Stimulated activated CD4-positive, alpha-beta T cell treated with anti-CD3 and anti-CD28 coated beads, TNF-alpha, amount 100 ng/mL, for 24 hours (primary cell): ENCODE data around the gene TRIM42.

Experiments used
- DNase-seq, 3 experiments: peaks; one replicate each; pipeline ENCODE4 v3.0.0-alpha.2; 2020; ENCODE audit warnings: low read depth in 3 of 3

TRIM42 gene

DNA sequence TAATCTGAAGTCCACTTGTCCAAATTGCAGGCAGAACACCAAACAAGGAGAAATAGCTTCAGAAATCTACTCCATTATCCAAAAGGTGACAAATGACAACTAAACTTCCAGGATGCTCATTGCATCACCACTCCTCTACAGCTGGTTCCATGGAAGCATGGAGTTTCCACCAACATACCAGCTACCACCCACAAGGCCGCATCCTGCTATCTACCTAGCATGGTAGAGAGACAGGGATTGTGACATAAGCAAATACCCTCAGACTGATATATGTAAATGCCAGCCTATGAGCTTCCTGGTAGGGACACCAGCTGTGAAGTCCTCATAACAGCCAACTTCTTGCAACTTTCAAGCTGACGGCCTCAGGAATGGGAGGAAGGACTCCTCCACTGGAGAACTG lies at the start of gene TRIM42:
Gene TRIM42, plus strand, starts transcription at position 301 of the 400 bp plus-strand sequence. CDS start 166 bp downstream, outside the sequence.
- DNase-seq: no peak

DNA sequence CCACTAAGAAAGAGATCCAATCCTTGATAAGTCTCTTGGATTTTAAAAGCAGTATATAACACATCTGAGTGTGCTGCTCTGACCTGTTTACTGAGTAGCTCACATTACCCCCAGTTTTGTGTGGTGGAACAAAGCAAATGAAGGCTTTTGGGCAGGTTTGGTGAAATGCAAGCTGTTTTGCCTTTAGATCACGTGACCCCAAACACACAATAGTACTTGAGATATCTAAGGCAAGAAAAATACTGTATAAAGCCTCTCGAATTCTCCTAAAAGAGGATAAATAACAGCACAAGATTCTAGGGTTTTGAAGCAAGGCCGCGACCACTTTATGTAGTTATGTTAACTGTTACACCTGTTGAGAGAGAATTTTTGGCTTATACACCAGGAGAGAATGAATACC lies 49.3 kb upstream of the TRIM42 start:
- DNase-seq: no peak

DNA sequence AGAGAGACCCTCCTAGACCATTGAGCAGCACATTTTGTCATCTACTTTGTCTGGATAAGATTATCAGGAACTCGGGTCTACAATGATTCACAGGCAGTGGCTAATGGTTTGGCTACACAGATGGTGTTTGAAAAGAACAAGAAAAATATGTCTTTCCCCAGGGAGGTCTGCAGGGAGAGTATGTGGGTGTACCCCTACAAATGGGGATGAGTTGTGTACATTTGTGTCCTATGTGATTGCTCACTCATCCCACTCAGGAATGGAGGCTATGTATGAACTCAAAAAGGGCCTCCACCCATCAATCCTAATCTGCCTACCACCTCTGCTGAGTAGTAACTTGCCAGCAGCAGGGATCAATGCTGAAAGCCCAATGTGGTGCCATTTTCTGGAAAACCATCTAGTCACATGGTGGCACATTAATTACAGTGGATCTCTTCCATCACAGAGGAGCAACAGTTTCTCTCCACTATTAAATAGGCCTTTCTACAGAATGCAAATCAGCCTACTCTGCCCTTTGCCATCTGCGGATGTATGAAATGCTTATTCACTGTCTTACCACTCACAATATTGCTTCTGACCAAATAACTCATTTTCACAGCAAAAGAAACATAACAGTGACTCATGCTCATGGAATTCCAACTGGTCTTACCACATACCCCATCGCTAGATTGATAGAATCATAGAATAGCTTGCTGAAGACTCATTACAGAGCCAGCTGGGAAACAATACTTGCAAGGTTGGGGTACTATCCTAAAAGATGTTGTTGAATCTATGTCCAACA lies 48.3 kb upstream of the TRIM42 start:
- no peak for DNase-seq

DNA sequence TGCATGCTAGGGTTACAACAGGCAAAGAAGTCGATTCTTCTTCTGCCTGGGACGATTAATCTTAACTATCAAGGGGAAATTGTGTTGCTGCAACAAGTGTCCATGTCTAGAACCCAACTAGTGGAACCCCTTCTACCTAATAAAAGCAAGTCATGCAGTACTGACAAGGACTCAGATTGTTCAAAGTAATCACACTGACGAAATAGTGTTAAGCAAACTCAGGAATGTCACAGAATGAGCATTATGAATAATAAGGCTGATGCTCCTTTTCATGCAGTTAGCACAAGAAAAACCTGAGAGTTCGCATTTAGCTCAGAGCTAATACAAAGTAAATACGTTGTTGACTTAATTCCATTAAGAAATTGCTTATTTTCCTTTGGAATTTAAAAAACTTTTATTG lies 47.5 kb upstream of the TRIM42 start:
- DNase-seq: no peak

DNA sequence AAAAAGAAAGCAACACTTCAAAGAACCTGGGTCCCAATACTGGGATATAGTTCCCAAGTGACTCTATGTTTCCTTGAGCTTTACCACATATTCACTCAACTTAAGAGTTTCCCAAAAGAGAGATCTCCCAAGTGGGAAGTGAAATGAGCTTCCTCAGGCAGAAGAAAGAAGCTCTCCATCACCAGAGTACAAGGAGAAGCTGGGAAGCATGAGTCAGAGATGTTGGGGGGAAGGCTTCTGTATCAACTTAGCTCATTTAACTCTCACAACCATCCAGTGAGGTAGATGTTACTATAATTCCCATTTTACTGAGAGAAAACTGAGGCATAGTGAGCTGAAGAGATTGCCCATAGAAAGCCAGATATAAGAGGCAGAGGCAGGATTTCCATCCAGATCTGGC lies 47.0 kb upstream of the TRIM42 start:
- DNase-seq: no peak

DNA sequence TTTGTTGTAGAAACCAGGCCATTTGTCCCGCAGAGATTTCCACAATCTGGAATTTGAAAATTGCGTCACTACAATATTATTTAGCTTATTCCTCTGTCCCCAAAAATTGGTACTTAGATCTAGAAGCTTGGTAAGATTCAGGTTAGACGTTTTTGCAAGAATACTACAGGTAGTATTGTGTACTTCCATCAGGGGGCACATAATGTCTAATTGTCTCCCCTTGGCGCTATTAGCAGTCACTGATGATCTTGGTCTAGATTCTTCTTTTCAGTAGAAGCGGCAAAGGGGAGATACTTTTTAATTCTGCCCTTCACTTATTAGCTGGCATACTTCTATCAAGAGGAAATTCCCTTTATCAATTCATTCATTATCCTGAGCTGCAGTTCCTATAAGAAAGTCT lies 42.6 kb upstream of the TRIM42 start:
- DNase-seq: no peak

DNA sequence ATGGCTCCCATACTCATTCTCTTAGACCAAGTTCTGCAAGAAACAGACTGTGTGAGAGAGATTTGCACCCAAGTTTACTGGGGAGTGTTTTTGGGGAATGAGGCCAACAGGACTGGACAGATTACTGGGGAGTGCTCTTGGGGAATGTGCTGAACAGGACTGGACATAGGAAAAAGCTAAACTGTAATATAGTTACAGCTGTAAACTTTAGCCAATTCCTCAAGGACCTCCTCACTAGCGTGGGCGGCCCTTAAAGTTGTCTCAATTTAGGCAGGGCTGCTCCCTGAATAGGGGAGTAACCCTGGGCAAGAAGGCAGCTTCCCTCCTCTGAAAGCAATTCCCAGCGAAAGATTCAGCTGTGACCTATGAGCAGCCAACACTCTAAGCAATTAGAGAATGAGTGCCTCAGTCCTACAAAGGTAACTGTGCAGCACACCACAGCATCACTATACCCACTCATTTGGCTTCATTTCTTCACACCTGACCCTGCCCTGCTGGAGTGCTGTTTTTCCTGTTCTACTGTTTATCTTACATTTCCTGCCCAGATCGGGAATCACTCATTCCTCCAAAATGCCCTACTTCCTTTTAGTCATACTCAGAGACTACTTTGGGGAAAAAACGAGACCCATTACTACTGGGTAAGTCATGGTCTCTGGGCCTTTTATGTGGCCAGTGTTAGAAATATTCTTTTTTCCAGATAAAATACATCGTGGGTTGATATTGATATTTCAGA lies 41.3 kb upstream of the TRIM42 start:
- DNase-seq: no peak

DNA sequence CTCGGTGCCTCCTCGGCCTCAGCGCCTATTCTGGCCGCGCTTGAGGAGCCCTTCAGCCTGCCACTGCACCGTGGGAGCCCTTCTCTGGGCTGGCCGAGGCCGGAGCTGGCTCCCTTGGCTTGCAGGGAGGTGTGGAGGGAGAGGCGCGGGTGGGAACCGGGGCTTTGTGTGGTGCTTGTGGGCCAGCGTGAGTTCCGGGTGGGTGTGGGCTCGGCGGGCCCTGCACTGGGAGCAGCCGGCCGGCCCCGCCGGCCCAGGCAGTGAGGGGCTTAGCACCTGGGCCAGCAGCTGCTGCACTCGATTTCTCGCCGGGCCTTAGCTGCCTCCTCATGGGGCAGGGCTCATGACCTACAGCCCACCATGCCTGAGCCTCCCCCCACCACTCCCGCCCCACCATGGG lies 26.6 kb upstream of the TRIM42 start:
- no peak for DNase-seq

DNA sequence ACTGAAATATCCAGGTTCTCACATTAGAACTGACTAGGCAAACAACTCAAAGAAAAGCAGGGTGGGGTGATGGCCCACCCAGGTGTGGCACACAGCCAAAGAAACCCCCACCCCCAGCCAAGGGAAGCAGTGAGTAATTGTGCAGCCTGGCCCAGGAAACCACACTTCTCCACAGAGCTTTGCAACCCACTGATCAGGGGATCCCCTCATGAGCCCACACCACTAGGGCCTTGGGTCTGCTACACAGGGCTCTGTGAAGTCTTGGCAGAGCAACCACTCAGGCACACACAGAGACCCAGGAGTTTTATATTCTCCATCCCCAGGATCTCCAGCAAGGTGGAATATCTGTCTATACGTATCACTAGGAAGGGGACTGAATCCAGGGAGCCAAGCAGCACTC lies 22.2 kb upstream of the TRIM42 start:
- DNase-seq: no peak

DNA sequence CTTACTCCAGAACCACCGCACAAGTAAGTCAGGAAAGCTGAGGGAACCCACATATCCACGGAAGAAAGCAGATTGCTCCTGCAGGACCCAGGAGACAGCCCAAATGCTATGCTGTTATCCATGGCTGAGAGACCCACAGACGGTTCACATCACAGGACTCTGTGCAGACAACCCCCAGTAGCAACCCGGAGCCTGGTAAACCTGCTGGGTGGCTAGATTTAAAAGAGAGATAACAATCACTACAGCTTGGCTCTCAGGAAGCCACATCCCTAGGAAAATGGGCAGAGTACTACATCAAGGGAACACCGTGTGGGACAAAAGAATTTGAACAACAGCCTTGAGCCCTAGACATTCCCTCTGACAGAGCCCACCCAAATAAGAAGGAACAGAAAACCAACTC lies 13.8 kb upstream of the TRIM42 start:
- DNase-seq: no peak

DNA sequence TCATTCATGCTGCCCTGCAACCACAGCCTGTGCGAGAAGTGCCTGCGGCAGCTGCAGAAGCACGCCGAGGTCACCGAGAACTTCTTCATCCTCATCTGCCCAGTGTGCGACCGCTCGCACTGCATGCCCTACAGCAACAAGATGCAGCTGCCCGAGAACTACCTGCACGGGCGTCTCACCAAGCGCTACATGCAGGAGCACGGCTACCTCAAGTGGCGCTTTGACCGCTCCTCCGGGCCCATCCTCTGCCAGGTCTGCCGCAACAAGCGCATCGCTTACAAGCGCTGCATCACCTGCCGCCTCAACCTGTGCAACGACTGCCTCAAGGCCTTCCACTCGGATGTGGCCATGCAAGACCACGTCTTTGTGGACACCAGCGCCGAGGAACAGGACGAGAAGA lies 4.7 kb downstream of the TRIM42 start:
- DNase-seq: no peak

DNA sequence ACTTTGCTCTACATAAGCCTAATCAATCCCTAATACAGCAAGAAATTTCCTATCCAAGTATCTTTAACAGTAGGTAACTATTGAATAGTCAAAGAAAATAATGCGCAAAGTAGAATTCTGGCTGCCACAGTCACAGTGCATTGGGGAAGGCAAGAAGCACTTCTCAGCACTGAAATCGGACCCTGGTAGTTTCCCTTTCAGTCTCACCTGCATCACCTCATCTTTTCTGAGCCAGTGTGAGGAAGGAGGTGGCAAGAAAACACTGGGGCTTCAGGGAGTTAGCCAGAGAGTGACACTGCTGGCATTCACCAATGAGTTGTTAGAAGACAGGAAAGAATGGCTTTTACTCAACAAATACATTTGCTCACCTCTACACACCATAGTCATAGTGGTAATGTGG lies 8.3 kb downstream of the TRIM42 start:
- no peak for DNase-seq

DNA sequence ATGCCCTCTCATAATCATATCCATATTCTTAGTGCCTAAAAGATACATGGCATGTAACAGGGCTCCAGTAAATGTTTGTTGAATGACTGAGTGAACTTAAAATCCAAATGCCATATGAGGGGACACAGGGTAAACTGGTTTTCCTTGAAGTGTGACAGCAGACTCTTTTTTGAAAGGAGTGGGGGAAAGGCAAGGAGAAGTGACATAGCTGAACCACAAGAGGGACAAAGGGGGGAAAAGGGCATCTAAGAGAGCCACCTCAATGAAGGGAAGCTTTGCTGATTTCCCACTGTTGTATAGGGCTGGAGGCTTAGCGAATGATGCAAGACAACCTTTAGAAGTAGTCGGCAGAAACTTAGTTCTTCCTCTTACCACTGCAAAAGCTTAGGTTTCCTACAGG lies 9.1 kb downstream of the TRIM42 start:
- no peak for DNase-seq

DNA sequence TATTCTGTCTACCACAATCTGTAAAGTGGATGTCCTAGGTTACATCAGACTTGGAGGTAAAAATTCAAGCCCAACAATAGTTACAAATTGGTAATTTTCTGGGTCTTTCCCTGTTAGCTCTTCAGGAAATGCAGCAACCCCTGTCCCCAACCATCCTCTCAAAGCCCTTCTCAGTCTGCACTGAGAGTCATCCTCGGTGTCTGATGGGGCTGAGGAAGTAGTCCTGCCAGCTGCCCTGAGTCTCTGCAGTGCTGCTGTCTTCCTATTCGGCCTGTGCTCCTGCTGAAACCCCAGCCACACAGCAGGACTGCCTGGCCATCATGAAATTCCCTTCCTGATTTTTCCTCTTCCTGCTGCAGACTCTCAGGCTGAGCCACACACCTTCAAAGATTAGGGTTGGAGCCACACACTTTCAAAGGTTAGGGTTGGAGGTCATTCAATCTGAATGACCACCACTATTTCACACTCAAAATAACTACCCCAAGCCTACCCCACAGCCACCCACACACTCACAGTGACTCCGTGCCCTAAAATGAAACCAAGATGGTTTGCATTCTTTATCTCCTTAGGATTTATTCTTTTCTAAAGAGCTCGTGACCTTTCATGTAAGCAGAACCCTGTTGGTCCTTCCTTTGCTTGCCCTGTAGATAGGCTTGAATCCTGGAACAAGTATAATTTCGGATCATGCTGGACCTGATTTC lies 17.6 kb downstream of the TRIM42 start:
- no peak for DNase-seq

DNA sequence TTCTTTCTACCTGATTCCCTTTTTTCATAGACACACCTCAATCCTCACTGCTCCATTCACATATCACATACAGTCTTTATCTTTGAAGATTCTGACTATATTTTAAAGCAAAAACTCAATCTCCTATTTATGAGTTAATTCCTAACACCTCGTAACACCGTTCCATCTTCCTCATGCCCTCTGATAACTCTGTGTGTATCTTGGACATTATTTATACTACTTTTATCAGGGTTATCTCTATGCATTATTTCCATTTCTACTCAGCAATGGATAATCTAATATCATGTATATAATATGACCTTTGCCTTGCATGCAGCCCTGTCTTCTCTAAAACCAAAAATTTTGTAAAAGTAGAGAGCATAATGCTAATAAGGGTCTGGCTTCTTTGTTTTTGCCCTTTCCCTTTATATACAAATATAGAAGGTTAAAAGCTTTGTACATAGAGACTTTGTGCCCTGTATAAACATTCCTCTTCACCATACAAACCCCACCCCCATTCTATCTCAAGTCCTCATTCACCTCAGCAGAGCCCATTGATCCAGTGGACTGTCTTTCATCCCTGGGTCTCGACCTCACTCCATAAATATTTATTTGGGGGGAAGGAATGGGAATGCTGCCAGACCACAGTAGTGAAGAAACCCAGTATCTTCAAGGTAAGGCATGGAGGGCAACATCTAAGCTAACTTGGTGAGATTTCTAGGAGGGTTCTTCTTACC lies 21.8 kb downstream of the TRIM42 start:
- no peak for DNase-seq

DNA sequence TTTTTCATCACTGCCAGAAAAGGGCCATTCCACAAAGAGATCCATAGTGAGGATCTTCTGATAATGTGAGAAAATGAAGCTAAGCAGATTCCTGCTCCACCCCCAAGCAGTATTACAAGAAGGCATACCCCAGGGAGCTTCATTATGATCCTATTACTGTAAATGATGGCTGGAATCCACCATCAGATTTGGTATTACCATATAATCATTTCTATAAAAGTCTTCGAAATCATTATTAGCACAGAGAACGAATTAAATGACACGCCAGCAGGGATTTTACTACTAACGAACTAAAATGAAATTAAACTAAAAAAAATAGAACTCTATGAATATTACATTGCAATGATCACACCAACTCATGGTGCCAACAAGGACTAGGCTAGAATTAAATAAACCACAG lies 24.4 kb downstream of the TRIM42 start:
- DNase-seq: no peak

DNA sequence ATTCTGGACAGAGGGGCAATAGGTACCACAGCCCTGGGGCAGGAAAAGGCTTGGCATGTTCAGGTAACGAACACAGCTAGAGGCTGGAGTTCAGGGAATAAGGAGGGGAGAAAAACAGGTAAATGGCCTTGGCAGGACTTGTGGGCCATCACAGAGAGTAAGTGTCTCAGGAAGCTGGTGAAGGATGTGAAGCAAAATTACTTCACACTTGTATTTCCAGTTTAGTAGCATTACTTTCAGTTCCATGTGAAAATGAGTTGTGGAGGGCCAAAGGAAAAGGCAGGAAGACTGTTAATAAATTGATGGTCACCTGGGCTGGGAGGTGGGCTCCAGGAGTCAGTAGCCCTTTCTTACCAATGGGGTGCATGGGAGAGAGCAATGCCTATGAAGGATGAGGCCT lies 25.6 kb downstream of the TRIM42 start:
- DNase-seq: no peak

DNA sequence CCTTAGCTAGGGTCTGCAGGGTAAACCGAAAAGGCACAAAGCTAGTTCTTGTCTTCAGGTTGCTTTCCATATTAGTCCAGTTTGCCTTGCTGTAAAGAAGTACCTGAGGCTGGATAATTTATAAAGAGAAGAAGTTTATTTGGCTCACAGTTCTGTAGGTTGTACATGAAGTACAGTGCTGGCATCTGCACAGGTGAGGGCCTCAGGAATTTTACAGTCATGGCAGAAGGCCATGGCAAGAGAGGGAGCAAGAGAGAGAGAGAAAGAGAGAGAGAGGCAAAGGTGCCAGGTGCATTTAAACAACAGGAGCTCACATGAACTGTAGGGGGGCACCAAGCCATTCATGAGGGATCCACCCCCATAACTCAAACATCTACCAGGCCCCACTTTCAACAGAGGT lies 26.9 kb downstream of the TRIM42 start:
- no peak for DNase-seq

DNA sequence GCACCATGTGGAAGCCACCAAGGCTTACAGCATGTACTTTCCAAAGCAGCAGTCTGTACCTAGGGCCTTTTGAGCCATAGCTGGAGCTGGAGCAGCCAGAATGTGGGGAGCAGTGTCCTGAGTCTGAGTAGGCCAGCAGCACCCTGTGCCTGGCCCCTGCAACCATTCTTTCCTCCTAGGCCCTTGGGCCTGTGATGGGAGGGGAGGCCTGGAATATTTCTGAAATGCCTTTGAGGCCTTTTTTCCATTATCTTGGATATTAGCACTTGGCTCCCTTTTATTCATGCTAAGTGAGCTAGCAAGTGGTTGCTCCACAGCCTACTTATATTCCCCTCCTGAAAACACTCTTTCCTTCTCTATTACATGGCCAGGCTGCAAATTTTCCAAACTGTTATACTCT lies 28.1 kb downstream of the TRIM42 start:
- no peak for DNase-seq

DNA sequence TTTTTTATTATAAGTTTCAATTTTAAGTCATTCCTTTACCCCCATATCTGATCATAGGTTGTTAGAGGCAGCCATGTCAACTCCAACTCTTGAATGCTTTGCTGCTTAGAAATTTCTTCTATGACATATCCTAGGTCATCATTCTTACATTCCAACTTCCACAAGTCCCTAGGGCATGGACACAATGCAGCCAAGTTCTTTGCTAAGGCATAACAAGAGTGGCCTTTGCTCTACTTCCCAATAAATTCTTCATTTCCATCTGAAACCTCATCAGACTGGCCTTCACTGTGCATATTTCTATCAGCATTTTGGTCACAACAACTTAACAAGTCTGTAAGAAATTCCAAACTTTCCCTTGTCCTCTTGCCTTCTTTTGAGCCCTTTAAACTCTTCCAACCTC lies 28.5 kb downstream of the TRIM42 start:
- no peak for DNase-seq

DNA sequence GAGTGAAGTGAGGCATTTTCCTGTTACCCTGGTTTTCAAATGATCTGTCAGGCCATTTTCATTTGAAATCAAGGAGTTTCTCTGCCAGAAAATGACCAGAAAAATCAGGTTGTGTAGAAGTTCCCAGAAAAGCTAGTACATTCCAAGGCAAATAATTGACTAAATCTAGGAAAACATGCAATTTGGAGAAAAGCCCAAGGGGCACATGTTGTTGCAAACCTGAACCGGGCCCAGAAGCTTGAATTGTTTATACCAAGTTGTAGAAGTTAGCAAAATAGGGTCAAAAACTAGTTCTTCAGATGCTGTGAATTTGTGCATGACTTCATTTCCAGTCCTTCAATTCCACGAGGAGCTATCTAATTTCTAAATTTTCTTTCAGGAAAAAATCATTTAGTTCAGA lies 31.0 kb downstream of the TRIM42 start:
- DNase-seq: no peak

DNA sequence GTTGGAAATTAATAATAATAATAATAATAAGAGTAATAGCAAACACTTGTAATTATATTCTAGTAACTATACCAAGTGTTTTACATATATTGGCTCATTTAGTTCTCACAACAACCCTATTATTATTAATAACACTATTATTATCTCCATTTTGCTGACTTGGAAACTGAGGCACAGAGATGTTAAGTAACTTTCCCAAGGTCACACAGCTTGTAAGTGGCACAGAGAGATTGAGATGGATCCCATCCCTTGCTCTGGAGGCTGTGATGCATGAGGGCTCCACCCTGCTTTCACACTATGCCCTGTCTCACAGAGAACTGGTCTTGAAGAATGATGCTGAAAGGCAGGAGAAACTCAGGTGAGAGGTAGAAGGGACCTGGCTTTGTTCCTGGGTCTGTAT lies 31.9 kb downstream of the TRIM42 start:
- no peak for DNase-seq
